GM19467 (cell line): ENCODE measurements around the gene SPPL2C.

Experiments used
- ATAC-seq: cut with Tn5 transposase; IDR thresholded peaks from one replicate; pipeline ENCODE4 v1.9.1; 2021; ENCODE audit warnings: mild to moderate bottlenecking, moderate library complexity; ENCODE audit not compliant: unreplicated experiment

The SPPL2C gene

DNA sequence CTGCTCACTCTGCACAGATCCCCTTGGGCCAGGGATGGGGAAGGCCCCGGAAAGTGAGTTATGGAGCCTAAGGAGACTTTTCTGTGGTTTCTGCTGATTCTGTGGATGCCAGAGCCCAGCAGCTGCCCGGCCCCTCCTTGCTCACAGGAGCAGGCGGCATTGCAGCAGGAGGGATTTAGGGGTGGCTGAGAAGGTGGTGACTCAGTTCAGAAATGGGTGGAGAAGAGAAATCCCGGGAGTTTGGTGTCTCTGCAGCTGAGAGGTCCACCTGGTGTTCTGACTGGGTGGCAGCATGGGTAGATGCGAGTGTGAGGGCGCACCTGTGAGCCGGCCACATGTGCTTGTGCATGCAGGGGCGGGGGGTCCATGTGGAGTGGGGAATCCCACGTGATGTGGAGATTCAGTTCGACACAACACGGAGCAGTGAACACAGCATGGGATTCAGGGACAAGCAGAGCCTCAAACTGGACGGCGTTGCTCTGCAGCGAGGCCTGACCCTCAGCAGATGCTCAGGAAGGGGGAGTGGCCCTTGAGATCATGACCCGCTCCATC, 16.0 kb upstream of the SPPL2C start:
- ATAC-seq = no peak

DNA sequence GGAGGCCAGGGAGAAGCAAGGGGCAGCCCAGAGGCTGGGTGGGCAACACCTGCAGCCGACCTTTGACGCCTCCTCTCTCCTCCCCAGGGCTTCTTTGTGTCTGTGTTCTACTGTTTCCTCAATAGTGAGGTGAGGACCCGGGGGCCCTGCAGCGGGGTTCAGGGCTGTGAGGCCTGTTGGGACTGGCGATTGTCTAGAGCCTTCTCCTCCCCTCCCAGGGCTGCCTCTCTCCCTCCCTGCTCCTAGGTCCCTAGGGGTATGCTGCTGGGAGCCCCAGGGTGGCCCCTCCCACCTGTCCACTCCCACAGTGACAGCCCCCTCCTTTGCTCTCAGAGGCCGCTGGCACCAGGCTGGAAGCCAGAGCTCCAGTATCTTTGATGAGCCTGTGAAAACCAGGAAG, 10.8 kb upstream of the SPPL2C start:
- no peak for ATAC-seq

DNA sequence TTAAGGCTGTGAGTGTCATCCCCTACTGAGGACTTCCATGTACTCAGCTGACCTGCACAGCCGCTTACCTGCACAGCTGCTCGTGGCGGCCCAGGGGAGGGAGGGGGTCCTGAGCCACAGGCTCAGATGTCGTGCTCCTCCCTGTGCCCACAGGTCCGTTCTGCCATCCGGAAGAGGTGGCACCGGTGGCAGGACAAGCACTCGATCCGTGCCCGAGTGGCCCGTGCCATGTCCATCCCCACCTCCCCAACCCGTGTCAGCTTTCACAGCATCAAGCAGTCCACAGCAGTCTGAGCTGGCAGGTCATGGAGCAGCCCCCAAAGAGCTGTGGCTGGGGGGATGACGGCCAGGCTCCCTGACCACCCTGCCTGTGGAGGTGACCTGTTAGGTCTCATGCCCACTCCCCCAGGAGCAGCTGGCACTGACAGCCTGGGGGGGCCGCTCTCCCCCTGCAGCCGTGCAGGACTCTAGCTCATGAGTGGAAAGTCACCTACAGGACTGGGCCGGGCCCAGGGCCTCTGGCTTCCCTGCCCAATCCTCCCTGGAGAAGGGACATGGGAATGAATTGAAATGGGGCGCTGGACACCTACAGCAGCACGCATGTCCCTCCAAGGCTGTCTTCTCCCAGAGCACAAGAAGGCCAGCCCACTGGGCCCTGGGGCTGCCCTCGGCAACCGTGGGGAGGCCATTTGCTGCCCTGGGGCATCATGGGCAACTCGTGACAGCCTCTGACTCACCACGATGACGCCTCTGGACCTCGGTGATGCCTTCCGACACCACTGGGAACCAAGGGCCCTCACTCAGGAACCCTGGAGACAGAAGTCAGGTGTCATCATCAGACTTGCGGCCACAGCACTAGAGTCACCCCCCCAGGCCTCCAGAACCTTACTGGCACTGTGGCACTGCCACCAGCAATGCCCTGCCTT, 9.9 kb upstream of the SPPL2C start:
- no peak for ATAC-seq

DNA sequence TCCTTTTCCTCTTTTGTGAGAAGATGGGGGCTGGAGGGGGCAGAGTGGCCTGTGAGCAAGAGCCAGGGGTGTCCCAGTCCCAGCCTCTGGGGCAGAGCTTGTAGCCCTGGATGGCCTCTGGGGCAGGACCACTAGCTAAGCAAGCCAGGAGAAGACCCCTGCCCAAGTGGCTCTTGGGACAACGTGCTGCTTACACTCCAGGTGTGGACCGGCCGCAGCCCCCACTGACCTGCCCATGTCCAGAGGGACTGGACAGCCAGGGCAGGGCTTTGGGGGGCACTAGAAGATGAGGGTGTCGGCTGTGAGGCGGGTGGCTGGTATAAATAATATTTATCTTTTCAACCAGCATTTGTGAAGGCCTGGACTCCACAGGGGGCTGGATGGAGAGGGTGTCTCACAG, 9.2 kb upstream of the SPPL2C start:
- no peak for ATAC-seq

DNA sequence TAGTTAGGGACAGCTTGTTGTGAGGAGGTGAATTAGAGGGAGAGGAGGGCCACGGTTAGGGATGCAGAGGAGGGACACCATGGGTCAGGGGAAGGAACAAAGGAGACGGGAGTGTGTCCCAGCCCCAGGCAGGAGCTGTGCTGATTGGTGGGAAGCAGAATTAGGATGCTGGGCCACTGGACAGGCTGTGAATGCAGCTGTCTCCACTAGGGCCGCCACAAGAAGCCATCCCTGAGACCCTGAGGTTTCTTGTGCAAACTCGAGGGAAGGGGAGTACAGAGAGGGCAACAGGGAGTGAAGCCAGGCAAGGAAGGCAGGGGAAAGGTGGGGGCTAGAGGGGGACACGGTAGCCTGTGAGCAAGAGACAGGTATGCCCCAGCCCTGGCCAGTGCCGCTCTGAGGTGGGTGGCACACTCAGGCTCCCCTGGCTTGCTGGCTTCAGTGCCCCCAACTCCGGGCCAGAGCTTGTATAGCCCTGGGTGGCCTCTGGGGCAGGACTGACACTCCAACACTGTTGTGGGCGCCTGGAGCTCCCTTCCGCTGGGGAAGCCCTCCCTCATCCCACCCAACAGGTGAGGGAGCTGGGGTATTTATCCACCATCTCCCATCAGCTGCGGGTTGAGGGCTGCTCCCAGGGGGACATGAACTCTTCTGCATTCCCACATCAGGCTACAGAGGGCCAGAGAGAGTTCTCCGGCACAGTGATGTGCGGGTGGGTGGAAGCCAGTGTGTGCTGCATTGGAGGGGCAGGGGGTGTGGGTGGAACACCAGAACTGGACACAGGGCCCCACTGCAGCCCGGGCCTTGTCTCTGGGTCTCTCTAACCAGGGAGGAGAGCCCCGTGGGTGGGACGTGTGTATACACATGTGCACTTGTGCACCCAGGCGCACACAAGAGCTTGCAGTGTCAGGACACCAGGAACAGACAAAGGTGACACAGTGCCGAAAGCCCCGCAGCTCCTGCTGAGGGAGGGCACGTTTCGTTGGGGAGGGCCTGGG, 8.3 kb upstream of the SPPL2C start:
- ATAC-seq = no peak

DNA sequence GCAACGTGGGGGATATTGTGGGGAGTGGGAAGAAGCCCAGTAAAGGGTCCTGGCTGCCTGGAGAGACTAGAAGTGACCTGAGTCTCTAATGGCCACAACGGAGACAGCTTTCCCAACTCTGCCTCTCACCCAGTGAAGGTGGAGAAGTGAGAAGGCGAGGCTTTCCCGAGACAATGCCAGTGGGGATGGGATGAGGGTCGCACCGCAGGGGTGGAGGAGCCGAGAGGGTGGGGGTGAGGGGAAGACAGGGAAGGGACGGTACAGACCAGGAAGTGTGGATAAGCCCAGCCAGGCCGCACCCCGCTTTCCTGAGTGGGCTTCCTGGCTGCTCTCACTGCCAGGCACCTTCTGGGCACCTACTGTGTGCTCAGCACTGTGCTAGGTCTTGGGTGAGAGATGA, 7.5 kb upstream of the SPPL2C start:
- no peak for ATAC-seq

DNA sequence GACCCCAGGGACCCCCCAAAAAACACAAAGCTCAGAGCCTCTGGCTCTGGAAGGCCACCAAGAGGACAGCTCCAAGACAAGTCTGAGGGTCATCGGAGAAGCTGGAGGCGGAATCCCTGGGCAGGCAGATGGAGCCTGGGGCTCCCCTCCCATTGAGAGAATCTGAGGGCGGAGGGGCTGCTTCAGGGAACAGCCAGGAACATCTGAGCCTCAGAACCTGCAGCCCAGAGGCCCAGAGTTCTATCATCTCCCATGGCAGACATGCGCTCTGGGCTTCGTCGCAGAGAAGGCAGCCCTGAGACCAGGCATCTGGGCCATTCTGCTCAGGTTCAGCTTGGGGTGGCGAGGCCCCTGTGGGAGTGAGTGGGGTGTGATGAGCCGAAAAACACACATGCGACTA, 7.1 kb upstream of the SPPL2C start:
- no peak for ATAC-seq

DNA sequence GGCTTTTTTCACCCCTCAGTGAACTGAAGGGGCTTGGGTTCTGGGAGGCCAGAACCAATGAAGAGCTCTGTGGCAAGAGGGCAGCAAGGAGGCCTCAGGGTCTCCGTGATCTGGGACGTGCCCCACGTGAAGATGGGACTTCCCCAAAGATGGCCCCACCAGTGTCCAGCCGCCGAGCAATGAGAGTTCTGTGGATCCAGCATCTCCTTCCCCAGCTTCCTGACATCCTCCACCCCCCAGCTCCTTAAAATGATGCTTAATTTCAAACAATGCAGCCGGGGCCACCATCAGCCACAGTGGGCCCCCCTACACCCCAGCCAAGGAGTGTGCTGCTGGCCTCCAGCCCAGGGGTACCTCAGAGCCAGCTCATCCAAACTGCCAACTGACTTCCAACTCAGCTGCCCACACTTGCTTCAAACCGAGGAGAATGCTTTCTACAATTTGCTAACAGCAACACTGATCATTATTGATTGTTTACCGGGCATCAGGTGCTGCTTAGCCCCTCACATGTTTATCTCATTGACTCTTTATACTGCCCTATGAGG, 5.9 kb upstream of the SPPL2C start:
- no peak for ATAC-seq

DNA sequence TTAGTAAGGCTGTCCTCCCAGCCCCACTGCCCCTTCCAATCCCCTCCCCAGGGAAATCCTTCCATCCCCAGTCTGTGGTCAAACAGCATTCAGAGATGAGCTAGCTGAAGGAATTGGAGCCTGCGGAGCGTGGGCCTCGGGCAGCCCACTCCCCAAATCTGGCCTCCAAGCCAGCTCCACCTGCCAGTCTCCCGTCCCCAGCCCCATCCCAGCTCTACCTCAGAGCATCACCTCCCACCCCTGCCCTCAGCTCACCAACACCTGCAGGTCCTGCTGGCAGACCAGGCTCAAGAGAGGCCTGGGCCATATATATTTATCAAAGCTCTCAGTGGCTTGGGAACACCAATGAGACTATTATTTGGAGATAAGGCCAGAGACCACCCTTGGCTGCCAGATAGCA, 5.2 kb upstream of the SPPL2C start:
- no peak for ATAC-seq

DNA sequence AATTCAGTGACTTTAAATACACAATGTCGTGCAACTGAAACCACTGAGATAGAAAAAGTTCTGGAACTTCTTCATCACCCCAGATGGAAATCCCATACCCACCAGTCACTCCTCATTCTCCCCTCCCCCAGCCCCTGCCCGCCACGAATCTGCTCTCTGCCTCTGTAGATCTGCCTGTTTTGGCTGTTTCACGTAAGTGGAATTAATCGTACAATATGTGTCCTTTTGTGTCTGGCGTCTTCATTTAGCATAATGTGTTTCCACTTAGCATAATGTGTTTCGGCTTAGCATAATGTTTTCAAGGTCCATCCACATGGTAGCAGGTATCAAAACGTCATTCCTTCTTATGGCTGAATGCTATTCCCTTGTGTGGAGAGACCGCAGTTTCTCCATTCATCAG, 3.5 kb upstream of the SPPL2C start:
- ATAC-seq = no peak

DNA sequence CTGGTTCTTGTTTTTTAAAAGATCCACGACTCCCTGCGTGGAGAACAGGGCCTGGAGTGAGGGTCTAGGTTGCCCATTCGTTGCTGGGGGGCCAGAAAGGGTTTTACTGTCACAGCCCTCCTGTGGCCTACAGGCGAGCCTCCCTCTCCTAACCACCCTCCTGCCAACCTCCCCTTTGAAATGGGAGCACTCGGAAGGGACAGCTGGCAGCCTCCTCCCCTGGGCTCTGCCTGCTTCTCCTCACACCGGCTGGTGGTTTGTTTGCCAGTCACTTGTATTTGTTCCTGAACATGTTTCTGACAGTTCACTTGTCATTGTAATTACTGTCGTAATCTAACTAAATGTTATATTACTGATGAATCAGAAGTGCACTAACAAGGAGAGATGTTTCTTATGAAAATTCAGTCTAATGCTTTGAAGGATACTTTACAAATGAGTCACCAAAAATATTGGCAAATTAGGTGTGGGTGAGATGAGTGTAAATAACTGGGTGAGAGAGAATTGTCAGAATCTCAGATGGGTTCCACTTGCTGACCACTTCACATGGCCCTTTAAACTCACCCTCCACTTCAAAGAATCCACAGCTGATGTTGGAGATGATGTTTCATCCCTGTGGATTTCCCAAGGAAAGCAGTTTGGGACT, 2.7 kb upstream of the SPPL2C start:
- ATAC-seq = no peak

DNA sequence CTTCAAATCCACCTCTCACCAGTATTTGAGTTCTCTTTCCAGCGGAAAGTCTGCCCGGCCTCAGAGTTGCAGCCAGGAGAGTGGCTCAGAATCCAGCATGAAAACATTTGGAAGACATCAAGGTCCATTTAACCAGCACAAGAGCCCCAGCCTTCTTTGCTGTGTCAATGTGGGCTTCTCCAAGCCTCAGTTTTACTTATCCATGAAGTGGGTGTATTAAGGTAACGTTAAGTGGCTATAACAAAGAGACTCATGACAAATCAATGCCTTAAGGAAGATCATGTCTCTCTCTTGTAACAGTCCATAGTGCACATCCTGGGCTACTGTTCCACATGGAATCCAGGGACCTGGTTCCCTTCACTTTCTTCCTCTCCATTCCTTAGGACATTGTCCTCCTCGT, 959 bp upstream of the SPPL2C start:
- no peak for ATAC-seq

DNA sequence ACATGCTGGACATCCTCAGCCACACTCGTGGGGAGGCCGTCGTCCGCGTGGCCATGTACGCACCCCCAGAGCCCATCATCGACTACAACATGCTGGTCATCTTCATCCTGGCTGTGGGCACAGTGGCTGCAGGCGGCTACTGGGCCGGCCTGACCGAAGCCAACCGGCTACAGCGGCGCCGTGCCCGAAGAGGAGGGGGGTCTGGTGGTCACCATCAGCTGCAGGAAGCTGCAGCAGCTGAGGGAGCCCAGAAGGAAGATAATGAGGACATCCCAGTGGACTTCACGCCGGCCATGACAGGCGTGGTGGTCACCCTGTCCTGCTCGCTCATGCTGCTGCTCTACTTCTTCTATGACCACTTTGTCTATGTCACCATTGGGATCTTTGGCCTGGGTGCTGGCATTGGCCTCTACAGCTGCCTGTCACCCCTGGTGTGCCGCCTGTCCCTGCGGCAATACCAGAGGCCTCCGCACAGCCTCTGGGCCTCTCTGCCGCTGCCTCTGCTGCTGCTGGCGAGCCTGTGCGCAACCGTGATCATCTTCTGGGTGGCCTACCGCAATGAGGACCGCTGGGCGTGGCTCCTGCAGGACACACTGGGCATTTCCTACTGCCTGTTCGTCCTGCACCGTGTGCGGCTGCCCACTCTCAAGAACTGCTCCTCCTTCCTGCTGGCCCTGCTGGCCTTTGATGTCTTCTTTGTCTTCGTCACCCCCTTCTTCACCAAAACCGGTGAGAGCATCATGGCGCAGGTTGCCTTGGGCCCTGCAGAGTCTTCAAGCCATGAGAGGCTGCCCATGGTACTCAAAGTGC, 900 bp downstream of the SPPL2C start:
- no peak for ATAC-seq

DNA sequence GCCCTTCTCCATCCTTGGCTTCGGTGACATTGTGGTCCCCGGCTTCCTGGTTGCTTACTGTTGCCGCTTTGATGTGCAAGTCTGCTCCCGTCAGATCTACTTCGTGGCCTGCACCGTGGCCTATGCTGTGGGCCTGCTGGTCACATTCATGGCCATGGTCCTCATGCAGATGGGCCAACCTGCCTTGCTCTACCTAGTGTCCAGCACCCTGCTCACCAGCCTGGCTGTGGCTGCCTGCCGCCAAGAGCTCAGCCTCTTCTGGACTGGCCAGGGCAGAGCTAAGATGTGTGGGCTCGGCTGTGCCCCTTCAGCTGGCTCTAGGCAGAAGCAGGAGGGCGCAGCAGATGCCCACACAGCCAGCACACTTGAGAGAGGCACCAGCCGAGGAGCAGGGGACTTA, 1.5 kb downstream of the SPPL2C start:
- ATAC-seq = no peak

DNA sequence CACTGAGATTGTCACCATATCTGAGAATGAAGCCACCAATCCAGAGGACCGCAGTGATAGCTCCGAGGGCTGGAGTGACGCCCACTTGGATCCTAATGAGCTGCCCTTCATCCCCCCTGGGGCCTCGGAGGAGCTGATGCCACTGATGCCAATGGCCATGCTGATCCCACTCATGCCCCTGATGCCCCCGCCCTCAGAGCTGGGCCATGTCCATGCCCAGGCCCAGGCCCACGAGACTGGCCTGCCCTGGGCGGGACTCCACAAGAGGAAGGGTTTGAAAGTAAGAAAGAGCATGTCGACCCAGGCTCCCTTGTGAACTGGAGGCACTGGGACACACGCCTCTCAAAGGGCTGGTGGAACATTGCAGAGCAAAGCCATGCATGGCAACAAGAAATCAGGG, 2.0 kb downstream of the SPPL2C start:
- no peak for ATAC-seq

DNA sequence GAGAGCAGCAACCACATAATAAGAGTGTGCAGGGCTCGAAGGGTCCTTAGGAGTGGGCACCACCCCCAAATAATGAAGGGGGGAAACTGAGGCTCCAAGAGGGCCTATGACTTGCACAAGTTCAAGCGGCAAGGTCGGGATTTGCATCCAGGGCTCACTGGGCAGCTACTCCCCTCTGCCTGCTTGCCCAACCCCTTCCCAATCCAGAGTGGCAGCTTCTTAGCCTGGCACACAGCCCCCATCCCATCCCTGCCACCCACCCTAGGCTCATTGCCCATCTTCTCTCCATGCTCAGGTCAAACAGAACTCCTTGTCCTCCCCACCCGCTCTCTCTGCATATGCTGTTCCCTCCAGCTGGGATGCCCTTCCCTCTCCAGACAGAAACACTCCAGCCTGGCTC, 2.4 kb downstream of the SPPL2C start:
- no peak for ATAC-seq

DNA sequence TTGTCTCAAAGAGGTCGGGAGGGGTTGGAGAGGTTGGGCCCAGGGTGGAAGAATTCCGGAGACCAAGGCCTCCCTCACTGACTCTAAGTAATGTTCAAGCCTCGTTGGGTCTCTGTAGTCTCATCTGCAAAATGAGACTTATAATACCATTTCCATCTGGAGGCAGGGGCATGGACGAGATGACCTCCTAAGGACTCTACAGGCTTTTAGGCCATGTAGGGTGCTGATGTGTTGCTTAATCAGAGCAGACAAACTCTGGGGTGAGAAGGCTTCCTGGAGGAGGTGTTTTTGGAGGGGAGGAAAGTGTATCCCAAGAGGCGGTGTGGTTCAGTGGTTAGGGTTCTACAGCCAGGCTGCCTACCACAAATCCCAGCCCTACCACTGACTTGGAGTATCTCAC, 3.1 kb downstream of the SPPL2C start:
- no peak for ATAC-seq

DNA sequence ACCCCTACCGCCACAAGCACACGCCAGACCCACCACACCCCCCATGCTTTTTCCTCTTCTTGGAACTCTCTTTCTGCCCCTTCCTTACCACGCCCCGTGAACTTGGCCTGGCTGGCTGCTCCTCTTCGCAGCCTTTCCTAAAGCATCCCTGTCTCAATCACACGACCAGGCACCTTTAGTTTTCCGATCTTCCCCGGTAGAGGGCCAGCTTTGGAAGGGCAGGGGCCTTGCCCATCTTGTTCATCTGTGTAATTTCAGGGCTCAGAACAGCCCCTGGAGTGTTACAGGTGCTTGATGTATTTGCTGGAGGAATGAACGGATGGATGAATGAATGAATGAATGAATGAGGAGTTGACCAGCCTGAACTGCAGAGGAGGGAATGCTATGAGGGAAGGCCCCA, 3.7 kb downstream of the SPPL2C start:
- ATAC-seq = no peak

DNA sequence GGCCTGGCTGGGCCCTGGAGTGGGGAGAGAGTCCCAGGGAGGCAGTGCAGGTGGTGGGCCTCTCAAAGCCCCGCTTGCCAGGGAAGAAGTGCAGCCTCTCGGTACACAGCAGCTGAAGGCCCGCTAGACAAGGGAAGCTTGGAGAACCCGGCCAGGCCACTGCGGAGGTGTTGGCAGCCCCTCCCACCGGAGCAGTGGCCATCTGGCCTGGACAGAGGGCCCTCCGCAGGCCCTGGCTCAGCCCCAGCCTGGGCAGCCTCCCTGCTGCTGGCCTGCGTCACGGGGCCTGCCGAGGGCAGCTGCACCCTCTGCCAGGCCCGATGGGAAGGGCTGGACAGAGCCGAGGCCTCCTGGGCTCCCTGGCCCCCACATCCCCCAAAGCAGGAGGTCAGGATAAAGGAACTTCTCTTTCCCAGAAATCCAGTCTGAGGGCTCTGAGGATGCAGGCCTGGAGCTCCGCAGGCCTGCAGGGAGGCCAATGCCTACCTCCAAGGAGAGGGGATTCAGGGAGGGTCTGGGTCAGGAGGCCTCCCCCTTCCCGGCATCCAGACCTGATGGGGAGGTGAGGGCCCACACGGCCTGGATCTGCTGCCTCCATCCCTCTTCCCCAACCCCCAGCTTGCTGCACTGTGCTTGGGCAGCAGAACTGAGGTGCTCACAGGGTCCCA, 4.3 kb downstream of the SPPL2C start:
- no peak for ATAC-seq
